SU-DHL-6 (cell line): Measurements from ENCODE around the gene MAN1A2.

Source experiments
- H2AFZ ChIP-seq: fragments of 200-600 bp; sonication (generic); 2 replicates; pipeline ENCODE4 v1.6.1; 2014; ENCODE audit warnings: low read depth, mild to moderate bottlenecking, moderate library complexity, mixed read lengths, antibody characterized with exemption, low read length; ENCODE audit not compliant: severe bottlenecking
- H3F3A ChIP-seq: fragments of 200-600 bp; shearing (Covaris generic); 2 replicates; pipeline ENCODE4 v1.6.0; 2016; ENCODE audit warnings: antibody characterized with exemption, mild to moderate bottlenecking; ENCODE audit not compliant: insufficient read depth
- H3K27ac ChIP-seq: fragments of 200-600 bp; sonication (generic); 2 replicates; pipeline ENCODE4 v1.5.1; 2016; ENCODE audit warnings: low read depth, mild to moderate bottlenecking, low read length, moderate library complexity, mixed read lengths
- H3K27me3 ChIP-seq: fragments of 200-600 bp; sonication (generic), shearing (Covaris generic); 2 replicates; pipeline ENCODE4 v1.6.0; 2014; ENCODE audit warnings: mild to moderate bottlenecking, low read length
- H3K36me3 ChIP-seq: fragments of 200-600 bp; sonication (generic); 2 replicates; pipeline ENCODE4 v1.6.1; 2014; ENCODE audit warnings: mild to moderate bottlenecking, low read length, mixed read lengths
- H3K4me2 ChIP-seq: fragments of 300-600, 200-600 bp; shearing (Covaris generic), sonication (generic); 2 replicates; pipeline ENCODE4 v1.6.0; 2014; ENCODE audit warnings: low read length, low read depth, mild to moderate bottlenecking; ENCODE audit not compliant: poor library complexity, severe bottlenecking
- H3K4me3 ChIP-seq: fragments of 200-600 bp; sonication (generic); 2 replicates; pipeline ENCODE4 v1.5.1; 2014; ENCODE audit warnings: antibody characterized with exemption, low read length, mild to moderate bottlenecking, mixed read lengths; ENCODE audit not compliant: insufficient read depth, poor library complexity, severe bottlenecking
- H3K79me2 ChIP-seq: fragments of 200-600 bp; sonication (generic); 2 replicates; pipeline ENCODE4 v1.6.1; 2014; ENCODE audit warnings: mild to moderate bottlenecking, low read length, moderate library complexity; ENCODE audit not compliant: insufficient read depth
- H3K9ac ChIP-seq: fragments of 200-600 bp; sonication (generic); 2 replicates; pipeline ENCODE4 v1.7.0; 2014; ENCODE audit warnings: mild to moderate bottlenecking, low read length
- H3K9me2 ChIP-seq: fragments of 200-600 bp; sonication (generic); replicated peaks from 2 replicates; pipeline ENCODE4 v1.6.1; 2014; ENCODE audit warnings: low read length; ENCODE audit not compliant: insufficient read depth
- H3K9me3 ChIP-seq: fragments of 200-600 bp; sonication (generic); 2 replicates; pipeline ENCODE4 v1.6.1; 2014; ENCODE audit warnings: low read length, mixed read lengths; ENCODE audit not compliant: insufficient read depth
- H4K20me1 ChIP-seq: fragments of 200-600 bp; sonication (generic); 2 replicates; pipeline ENCODE4 v1.6.1; 2014; ENCODE audit warnings: low read depth, mild to moderate bottlenecking, antibody characterized with exemption, low read length, moderate library complexity, mixed read lengths
- EZH2phosphoT487 ChIP-seq: fragments of 200-600 bp; sonication (generic), shearing (Covaris generic); conservative IDR thresholded peaks from 2 replicates; pipeline ENCODE4 v1.6.1; 2018; ENCODE audit warnings: mild to moderate bottlenecking, antibody characterized with exemption, low read length, moderate library complexity, mixed read lengths
- TF ChIP-seq, protein P1 (sequence below): fragments of 200-600 bp; sonication (generic); IDR thresholded peaks from one replicate; pipeline ENCODE4 v1.5.1; 2017; ENCODE audit warnings: antibody characterized with exemption, mild to moderate bottlenecking, low read length, moderate library complexity; ENCODE audit not compliant: insufficient read depth, poor library complexity, severe bottlenecking

The MAN1A2 gene

DNA sequence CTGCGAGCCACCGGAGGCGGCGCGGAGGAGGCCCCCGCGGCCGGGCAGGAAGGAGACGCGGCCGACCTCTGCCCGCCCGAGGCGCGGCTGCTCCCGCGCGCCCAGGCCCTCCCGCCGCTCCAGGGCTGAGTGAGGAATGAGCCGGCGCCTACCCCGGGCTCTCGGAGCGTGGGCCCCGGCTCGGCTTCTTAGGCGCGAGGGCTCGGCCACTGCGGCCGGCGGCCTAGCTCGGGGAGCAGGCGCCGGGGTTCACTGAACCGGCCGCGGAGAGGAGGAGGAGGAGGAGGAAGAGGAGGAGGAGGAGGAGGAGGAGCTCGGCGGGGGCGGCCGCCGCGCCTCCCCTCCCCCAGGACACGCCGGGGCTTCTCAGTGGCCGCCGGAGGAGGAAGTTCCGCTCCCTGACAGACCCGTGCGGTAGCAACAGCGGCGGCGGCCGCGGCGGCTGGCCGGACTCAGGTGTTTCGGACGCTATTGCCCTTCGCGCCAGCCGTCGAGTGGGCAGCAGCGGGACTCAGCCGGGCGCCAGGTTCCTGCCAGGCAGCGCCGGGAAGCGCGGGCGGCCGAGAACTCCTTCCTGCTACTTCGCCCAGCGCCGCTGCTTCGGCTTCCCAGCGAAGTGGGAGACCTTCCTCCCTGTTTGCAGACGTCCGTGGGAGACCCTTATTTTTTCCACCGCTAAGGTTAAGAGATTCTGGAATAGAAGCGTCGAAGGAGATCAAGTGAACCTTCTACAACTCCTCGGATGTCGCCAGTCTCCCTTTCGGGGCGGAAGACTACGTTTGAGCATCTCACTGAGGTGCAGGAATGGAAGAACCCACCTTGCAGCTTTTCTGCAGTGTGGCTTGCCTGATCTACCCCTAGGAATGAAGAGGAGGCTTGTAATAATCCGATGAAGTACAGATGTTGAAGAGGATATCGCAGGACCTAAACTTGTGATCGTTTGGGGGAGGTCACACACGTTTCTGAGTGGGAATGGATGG, at the start of gene MAN1A2:
Gene MAN1A2, plus strand, starts transcription at position 404 of the 980 bp plus-strand sequence. CDS start 735 bp downstream, outside the sequence.
- TF ChIP-seq, protein P1, sequence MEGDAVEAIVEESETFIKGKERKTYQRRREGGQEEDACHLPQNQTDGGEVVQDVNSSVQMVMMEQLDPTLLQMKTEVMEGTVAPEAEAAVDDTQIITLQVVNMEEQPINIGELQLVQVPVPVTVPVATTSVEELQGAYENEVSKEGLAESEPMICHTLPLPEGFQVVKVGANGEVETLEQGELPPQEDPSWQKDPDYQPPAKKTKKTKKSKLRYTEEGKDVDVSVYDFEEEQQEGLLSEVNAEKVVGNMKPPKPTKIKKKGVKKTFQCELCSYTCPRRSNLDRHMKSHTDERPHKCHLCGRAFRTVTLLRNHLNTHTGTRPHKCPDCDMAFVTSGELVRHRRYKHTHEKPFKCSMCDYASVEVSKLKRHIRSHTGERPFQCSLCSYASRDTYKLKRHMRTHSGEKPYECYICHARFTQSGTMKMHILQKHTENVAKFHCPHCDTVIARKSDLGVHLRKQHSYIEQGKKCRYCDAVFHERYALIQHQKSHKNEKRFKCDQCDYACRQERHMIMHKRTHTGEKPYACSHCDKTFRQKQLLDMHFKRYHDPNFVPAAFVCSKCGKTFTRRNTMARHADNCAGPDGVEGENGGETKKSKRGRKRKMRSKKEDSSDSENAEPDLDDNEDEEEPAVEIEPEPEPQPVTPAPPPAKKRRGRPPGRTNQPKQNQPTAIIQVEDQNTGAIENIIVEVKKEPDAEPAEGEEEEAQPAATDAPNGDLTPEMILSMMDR = no peak
- no peak for TF ChIP-seq EZH2phosphoT487
- H3K4me3 ChIP-seq = peak within 1 kb of the TSS; percentile 99
- H3K9me2 ChIP-seq = no peaks in the 10 kb centered on the region
- peaks cover 50% of the 10 kb centered on the region for H3K79me2 ChIP-seq
- H2AFZ ChIP-seq = peak within 1 kb of the TSS; percentile 89
- peak within 1 kb of the TSS; percentile 83 for H3K27ac ChIP-seq
- no peaks in the 10 kb centered on the region for H3K9me3 ChIP-seq
- peaks cover 6% of the 10 kb centered on the region for H3F3A ChIP-seq
- no peaks in the 10 kb centered on the region for H3K27me3 ChIP-seq
- H3K36me3 ChIP-seq = no peaks in the 10 kb centered on the region
- H4K20me1 ChIP-seq = peaks cover 13% of the 10 kb centered on the region; the same call in 1 of the 2 replicates
- H3K9ac ChIP-seq = peak within 1 kb of the TSS; percentile 80
- H3K4me2 ChIP-seq = peak within 1 kb of the TSS; percentile 97

DNA sequence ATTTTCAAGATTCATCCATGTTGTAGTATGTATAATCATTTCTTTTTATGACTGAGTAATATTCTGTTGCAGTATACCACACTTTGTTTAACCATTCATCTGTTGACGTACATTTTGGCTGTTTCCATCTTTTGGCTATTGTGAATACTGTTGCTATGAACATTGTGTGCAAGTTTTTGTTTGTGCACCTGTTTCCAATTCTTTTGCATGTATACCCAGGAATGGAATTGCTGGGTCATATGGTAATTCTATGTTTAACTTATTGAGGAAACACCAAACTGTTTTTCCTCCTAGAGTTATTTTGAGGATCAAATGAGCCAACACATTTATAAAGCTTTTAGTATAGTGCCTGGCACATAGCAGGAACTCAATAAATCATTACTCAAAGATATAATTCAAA, 49.2 kb upstream of the MAN1A2 start:
- H3F3A ChIP-seq = no peaks in the 10 kb centered on the region
- no peaks in the 10 kb centered on the region for H3K27me3 ChIP-seq
- H2AFZ ChIP-seq = no peak overlapping the region
- no peak overlapping the region for H3K27ac ChIP-seq
- no peak for TF ChIP-seq EZH2phosphoT487
- TF ChIP-seq, protein P1 = no peak
- H3K4me2 ChIP-seq = no peak overlapping the region
- no peaks in the 10 kb centered on the region for H3K9me2 ChIP-seq
- H3K36me3 ChIP-seq = no peaks in the 10 kb centered on the region
- no peaks in the 10 kb centered on the region for H4K20me1 ChIP-seq
- H3K9me3 ChIP-seq = no peaks in the 10 kb centered on the region
- H3K79me2 ChIP-seq = no peaks in the 10 kb centered on the region
- H3K9ac ChIP-seq = no peak overlapping the region
- no peak overlapping the region for H3K4me3 ChIP-seq

DNA sequence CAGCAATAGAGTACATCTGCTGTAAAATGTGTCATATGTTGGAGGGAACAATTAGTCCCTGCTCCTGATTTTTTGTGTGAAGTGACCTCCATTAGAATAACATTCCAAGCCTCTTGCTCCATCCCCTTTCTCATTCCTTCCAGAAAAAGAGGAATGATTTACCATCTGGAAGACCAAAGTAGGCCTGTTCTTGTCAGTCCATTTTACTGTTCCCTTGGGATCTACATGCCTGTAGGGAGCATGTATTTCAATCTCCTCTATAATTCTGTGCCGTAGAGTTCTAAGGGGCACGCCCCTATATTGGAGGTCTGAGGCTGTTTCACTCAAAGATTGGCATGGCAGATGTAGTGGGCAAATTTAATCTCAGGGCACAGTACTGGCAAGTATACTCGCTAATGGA, 48.8 kb upstream of the MAN1A2 start:
- no peaks in the 10 kb centered on the region for H3K9me2 ChIP-seq
- H3K79me2 ChIP-seq = no peaks in the 10 kb centered on the region
- no peak overlapping the region for H3K27ac ChIP-seq
- H3K36me3 ChIP-seq = no peaks in the 10 kb centered on the region
- H3K4me2 ChIP-seq = no peak overlapping the region
- H3K27me3 ChIP-seq = no peaks in the 10 kb centered on the region
- H3F3A ChIP-seq = no peaks in the 10 kb centered on the region
- H4K20me1 ChIP-seq = no peaks in the 10 kb centered on the region
- H3K9me3 ChIP-seq = no peaks in the 10 kb centered on the region
- H3K9ac ChIP-seq = no peak overlapping the region
- H2AFZ ChIP-seq = no peak overlapping the region
- H3K4me3 ChIP-seq = no peak overlapping the region
- TF ChIP-seq, protein P1 = no peak
- TF ChIP-seq EZH2phosphoT487 = no peak
